Loucy (cell line): ENCODE data around the gene DNM3.

Experiments
- H2AFZ ChIP-seq: fragments of 200-600 bp; sonication (generic); 2 replicates; pipeline ENCODE4 v1.6.0; 2016; ENCODE audit warnings: antibody characterized with exemption, mild to moderate bottlenecking, low read length, moderate library complexity
- H3F3A ChIP-seq: fragments of 200-600 bp; 2 replicates; pipeline ENCODE4 v1.6.0; 2016; ENCODE audit warnings: antibody characterized with exemption, low read depth, mild to moderate bottlenecking
- H3K27me3 ChIP-seq: fragments of 200-600 bp; sonication (generic); 2 replicates; pipeline ENCODE4 v1.6.1; 2014; ENCODE audit warnings: low read length, mild to moderate bottlenecking; ENCODE audit not compliant: insufficient read depth, poor library complexity, severe bottlenecking
- H3K36me3 ChIP-seq: fragments of 200-600 bp; sonication (generic); 2 replicates; pipeline ENCODE4 v1.6.1; 2016; ENCODE audit warnings: low read length; ENCODE audit not compliant: insufficient read depth
- H3K4me1 ChIP-seq: fragments of 200-600 bp; sonication (generic); 2 replicates; pipeline ENCODE4 v1.5.1; 2014; ENCODE audit warnings: low read length, mild to moderate bottlenecking; ENCODE audit not compliant: insufficient read depth, poor library complexity, severe bottlenecking
- H3K4me2 ChIP-seq: fragments of 200-600 bp; sonication (generic); 2 replicates; pipeline ENCODE4 v1.6.0; 2014; ENCODE audit warnings: antibody characterized with exemption, low read length, low read depth, mild to moderate bottlenecking; ENCODE audit not compliant: poor library complexity, severe bottlenecking
- H3K4me3 ChIP-seq: fragments of 200-600 bp; sonication (generic); 2 replicates; pipeline ENCODE4 v1.5.1; 2014; ENCODE audit warnings: low read length, mild to moderate bottlenecking, mixed read lengths; ENCODE audit not compliant: poor library complexity, severe bottlenecking
- H3K79me2 ChIP-seq: fragments of 200-600 bp; sonication (generic); 2 replicates; pipeline ENCODE4 v1.6.1; 2014; ENCODE audit warnings: low read length; ENCODE audit not compliant: insufficient read depth
- H3K9ac ChIP-seq: fragments of 200-600 bp; sonication (generic); 2 replicates; pipeline ENCODE4 v1.6.0; 2014; ENCODE audit warnings: mild to moderate bottlenecking, low read depth, low read length, moderate library complexity; ENCODE audit not compliant: poor library complexity, severe bottlenecking
- H3K9me2 ChIP-seq: fragments of 200-600 bp; sonication (generic); replicated peaks from 2 replicates; pipeline ENCODE4 v1.6.1; 2016; ENCODE audit warnings: low read depth, low read length, mixed read lengths
- H3K9me3 ChIP-seq: fragments of 200-600 bp; sonication (generic); 2 replicates; pipeline ENCODE4 v1.6.1; 2014; ENCODE audit warnings: mild to moderate bottlenecking, antibody characterized with exemption, low read length, low read depth; ENCODE audit not compliant: insufficient read depth
- H4K20me1 ChIP-seq: fragments of 200-600 bp; sonication (generic); 2 replicates; pipeline ENCODE4 v1.6.0; 2014; ENCODE audit warnings: antibody characterized with exemption, low read length, mild to moderate bottlenecking; ENCODE audit not compliant: insufficient read depth, poor library complexity, severe bottlenecking
- EZH2phosphoT487 ChIP-seq: fragments of 200-600 bp; IDR thresholded peaks from 2 replicates; pipeline ENCODE4 v1.6.1; 2018; ENCODE audit warnings: antibody characterized with exemption, mild to moderate bottlenecking, moderate library complexity, borderline replicate concordance
- TF ChIP-seq, protein P1 (sequence below): fragments of 200-600 bp; sonication (generic); conservative IDR thresholded peaks from 2 replicates; pipeline ENCODE4 v1.5.1; 2014; ENCODE audit warnings: mild to moderate bottlenecking, antibody characterized with exemption, low read length

Gene DNM3

DNA sequence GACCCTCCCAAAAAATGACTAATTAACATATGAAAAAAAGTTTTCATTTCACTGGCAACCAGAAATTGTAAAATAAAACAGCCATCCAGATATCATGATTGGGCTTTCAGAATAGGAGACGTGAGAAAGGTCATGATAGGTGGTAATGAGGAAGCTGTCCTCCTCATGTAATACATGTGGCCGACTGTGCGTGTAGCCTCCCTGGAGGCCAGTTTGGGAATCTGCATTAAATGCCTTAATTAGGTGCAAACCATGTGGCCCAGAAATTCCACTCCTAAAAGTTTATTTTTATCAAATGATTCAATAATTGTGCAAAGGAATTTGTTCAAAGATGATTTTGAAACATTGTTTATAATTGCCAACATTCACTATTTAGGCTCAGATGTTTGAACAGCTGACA, 451.5 kb downstream of the DNM3 start:
- Histone ChIP-seq H3K79me2 (no peaks in the 10 kb centered on the region), H4K20me1 (no peaks in the 10 kb centered on the region), H2AFZ (no peak overlapping the region), H3K4me2 (no peak overlapping the region), H3K4me3 (no peak overlapping the region), H3K27me3 (no peaks in the 10 kb centered on the region), H3K9me2 (no peaks in the 10 kb centered on the region), H3K4me1 (no peaks in the 10 kb centered on the region), H3K9me3 (no peaks in the 10 kb centered on the region), H3K36me3 (no peaks in the 10 kb centered on the region), H3F3A (no peaks in the 10 kb centered on the region), H3K9ac (no peak overlapping the region)
- TF ChIP-seq, protein P1, sequence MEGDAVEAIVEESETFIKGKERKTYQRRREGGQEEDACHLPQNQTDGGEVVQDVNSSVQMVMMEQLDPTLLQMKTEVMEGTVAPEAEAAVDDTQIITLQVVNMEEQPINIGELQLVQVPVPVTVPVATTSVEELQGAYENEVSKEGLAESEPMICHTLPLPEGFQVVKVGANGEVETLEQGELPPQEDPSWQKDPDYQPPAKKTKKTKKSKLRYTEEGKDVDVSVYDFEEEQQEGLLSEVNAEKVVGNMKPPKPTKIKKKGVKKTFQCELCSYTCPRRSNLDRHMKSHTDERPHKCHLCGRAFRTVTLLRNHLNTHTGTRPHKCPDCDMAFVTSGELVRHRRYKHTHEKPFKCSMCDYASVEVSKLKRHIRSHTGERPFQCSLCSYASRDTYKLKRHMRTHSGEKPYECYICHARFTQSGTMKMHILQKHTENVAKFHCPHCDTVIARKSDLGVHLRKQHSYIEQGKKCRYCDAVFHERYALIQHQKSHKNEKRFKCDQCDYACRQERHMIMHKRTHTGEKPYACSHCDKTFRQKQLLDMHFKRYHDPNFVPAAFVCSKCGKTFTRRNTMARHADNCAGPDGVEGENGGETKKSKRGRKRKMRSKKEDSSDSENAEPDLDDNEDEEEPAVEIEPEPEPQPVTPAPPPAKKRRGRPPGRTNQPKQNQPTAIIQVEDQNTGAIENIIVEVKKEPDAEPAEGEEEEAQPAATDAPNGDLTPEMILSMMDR: peak; percentile 28; the same call in 1 of the 2 replicates
- TF ChIP-seq EZH2phosphoT487: no peak

DNA sequence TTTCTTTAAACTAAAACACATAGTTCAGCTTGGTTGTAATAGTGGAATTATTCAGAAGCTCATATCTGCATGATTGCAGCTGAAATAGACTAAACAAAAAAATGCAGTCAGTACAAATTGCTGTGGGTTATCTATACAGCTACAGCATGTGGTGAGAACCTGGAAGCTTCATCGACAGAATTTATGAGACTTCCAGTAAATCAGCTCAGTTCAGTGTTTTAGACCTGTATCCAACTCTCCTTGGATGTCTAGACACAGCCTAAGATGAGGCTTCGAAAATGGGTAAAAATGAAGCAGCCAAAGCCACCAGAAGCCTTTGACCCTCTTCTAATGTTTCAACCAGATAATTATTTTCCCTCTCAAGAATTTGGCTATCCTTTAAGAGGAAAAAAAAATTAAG, 452.1 kb downstream of the DNM3 start:
- H3K9me3 ChIP-seq: no peaks in the 10 kb centered on the region
- H3K79me2 ChIP-seq: no peaks in the 10 kb centered on the region
- H3K27me3 ChIP-seq: no peaks in the 10 kb centered on the region
- H4K20me1 ChIP-seq: no peaks in the 10 kb centered on the region
- TF ChIP-seq, protein P1: no peak
- no peak for TF ChIP-seq EZH2phosphoT487
- H3K36me3 ChIP-seq: no peaks in the 10 kb centered on the region
- no peak overlapping the region for H2AFZ ChIP-seq
- H3K9ac ChIP-seq: no peak overlapping the region
- no peak overlapping the region for H3K4me3 ChIP-seq
- no peak overlapping the region for H3K4me2 ChIP-seq
- no peaks in the 10 kb centered on the region for H3K4me1 ChIP-seq
- no peaks in the 10 kb centered on the region for H3K9me2 ChIP-seq
- no peaks in the 10 kb centered on the region for H3F3A ChIP-seq

GRCh38 chr1:172298141-172298540, 456.8 kb downstream of the DNM3 start:
- TF ChIP-seq, protein P1: no peak
- no peak for TF ChIP-seq EZH2phosphoT487
- Histone ChIP-seq H3K9me3 (no peaks in the 10 kb centered on the region), H4K20me1 (no peaks in the 10 kb centered on the region), H2AFZ (no peak overlapping the region; the same call in 1 of the 2 replicates), H3K4me1 (no peaks in the 10 kb centered on the region), H3K4me3 (no peak overlapping the region), H3F3A (no peaks in the 10 kb centered on the region), H3K36me3 (no peaks in the 10 kb centered on the region), H3K9me2 (no peaks in the 10 kb centered on the region), H3K4me2 (no peak overlapping the region), H3K9ac (no peak overlapping the region), H3K27me3 (no peaks in the 10 kb centered on the region), H3K79me2 (no peaks in the 10 kb centered on the region)
